GM21619 (cell line): Measurements from ENCODE around the gene PLCB2.
A peak's percentile ranks its signal among the peaks of the same experiment; 100 is the strongest.

Experiments
- ATAC-seq: cut with Tn5 transposase; IDR thresholded peaks from one replicate; pipeline ENCODE4 v1.9.1; 2021; ENCODE audit not compliant: unreplicated experiment

The PLCB2 gene

DNA sequence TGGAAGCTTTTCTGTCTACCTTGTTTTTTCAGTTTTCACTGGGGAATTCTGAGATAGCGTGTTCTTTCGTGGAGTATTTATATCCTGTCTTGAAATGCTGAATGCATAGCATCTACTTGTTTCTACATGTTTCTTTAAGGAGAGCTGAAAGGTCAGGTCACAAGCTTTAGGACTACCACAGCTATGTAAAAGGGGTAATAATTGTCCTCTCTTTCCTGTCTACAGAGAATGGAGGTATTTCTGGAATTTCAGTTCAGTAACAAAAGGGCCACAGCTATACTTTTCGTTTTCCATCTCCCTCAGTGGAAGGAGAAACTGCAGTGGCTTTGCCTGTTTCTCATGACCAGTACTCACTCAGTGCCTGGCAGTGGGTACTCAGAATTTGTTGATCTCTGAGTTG lies 20.4 kb upstream of the PLCB2 start:
- ATAC-seq: no peak

DNA sequence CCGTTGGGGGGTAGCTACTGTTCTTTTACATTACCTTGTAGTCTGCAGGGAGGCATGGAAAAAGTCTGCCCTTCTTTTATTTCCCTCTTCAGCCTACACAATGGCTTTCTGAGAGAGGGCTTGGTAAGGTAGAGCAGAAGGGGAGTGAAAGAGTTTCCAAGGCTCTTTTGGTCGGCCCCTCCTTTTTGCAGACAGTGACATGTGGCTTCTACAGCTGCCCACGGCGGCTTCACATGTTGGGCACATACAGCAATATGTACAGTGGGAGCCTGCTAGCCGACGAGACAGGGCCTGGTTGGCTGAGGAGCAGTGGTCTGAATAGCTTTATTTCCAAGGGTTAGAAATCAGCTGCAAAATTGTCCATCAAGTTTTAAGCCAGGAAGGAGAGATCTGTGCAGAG lies 19.7 kb upstream of the PLCB2 start:
- no peak for ATAC-seq

DNA sequence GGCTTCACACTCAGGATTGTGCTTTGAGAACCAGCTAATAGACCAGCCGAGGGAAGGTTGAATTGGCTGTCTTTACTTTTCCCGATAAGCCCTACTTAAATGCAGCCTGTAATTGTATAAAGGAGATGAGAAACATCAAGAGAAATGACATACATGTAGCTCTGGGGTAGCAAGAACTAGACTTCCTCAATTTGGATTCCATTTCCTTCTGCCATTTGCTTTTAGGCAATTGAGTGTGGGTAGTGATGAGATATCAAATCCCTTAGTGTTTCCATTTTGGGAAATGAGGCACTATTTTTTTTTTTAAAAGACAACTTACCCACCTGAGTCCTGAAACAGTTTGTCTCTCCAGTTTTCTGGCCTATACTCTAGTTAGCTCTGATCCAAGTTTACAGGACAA lies 18.0 kb upstream of the PLCB2 start:
- ATAC-seq: no peak

DNA sequence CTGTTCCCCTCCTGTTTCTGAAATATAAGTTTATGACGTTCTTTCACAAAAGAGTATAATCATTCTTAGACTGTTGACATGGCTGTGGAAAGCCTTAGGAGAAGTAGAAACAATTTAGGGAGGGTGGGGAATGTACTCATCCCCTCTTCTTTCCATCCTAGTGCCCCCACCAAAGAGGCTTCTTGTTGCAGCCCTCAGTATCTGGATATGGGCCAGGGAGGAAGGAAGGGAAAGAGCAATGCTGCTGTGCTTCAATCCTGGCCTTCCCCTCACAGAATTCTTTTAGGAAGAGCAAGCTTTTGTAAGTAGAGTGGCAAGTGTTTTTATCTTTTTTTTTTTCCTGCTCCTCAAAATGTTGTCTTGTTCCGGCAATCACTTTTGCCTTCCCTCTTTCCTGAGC lies 17.5 kb upstream of the PLCB2 start:
- ATAC-seq: no peak

DNA sequence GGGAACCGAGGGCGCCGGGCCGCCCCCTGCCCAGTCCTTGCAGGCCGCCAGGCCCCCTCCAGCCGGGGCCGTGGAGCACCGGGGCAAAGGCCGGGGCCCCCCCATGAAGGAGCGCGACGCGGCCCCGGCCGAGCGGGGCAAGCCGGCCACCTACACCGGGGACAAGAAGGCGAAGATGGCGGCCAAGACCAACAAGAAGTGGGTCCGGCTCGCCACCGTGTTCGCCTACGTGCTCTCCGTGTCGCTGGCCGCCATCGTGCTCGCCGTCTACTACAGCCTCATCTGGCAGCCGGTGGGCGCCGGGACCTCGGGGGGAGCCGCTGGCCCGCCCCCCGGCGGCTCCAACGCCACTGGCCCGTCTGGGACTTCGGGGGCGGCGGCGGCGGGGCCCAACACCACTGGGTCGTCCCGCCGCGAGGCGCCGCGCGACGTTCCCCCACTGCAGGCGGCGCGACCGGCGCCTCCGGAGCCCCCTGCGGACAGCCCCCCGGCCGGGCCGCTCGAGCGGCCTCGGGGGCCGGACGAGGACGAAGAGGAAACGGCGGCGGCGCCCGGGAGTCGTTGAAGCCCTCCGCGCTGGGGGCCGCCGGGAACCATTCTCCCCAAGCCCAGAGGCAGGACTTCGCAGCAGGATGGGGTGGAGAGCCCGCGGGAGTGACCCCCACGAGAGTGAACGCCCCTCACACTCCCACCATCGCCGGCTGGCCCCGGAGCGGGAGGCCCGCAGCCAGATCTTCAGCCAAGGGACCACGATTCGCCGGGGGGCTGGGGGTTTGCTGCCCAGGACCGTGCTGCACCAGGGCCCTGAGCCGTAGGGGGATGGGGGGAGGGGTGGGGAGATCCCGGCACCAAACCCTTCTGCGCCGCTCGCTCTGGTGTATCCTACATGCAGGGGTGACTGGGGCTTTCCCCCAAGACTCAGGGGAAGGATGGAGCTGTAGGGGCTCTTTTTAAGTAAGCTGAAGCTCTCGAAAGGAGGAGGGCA lies 16.5 kb upstream of the PLCB2 start:
- ATAC-seq: peak; percentile 7

DNA sequence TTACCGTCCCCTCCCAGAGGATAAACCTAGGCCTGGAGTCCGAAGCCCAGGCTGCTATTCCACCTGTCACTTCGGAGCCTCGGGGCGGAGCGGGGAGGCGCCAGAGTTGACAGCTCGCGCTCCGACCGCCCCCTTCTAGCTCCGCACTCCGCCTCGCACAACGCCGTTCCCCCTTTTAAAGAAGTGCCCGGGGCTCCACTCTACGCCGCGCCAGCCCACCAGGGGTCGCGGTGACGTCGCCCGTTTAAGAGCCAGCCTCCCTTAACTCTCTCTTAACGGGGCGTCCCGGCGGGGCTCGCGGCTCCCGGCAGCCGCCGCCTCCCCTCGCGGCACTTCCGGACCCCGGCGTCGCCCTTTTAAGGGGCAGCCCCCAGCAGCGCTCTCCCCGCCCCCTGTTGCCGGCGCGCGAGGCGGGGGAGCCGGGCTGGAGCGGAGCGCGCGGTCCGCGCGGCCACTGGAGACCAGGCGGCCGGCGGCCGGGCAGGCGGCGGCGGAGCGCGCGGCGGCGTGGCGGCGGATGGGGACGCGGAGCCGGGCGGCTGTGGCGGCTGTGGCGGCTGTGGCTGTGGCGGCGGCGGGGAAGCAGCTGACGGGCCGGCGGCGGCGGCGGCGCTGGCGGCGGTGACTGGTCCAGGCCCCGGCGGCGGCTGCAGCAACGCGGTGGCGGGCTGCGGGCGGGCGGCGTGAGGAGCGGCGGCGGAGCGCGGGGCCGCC lies 15.7 kb upstream of the PLCB2 start, which contains the start of gene INAFM2:
INAFM2 (plus strand) TSS at position 454 of the 714 bp plus-strand sequence. CDS start 364 bp downstream, outside the sequence.
- peak; percentile 74 for ATAC-seq

DNA sequence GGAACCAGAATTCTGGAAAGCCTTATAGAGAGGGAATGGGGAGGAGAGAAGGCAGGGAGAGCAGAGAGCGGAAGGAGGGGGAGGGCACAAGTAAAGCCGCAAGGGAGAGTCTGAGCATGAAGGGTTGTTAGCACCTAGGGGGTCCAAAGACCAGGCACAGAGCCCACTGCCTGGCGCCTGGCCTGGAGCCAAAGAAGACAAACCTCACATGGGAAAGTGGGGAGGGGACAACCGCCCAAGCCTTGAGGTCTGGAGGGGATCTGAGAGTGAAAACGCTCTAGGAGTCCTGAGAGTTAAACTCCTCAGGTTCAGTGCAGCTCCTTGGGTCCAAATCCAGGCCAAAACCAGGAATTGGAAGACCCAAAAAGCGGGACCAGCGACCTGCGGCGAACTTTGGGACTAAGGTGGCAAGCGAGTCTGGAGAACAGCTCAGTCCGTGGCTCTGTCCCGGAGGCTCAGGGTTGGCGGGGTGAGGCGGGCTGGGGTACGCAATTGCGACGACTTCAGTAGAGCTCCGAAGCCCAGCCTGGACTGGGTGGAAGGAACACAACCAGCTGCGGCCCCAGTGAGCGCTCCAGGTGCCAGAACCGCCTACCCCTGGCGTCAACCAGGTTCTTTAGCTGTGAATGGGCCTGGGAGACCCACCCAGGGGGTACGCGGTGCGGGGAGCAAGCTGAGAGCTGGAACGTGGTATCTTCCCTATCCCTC lies 14.9 kb upstream of the PLCB2 start:
- ATAC-seq: no peak

DNA sequence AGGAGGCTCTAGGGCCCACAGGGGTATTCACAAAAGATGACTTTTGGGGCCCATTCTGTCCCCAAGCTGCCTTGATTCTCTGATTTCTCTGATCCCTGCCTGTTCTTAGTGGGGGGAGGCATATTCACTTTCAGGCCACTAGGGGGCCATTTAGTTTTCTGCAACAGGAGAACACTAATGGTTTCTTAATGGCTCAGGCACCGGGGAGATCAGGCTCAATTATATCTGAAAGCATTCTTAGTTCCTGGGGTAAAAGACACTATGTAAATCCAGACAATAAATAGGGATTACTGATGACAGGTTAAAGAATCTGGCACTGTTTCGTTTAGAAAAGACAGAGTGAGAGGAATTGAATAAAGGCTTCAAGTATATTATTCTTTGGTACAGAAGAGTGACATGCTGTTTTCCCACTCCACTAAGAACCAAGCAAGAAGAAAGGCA lies 13.2 kb upstream of the PLCB2 start:
- peak; percentile 26 for ATAC-seq

DNA sequence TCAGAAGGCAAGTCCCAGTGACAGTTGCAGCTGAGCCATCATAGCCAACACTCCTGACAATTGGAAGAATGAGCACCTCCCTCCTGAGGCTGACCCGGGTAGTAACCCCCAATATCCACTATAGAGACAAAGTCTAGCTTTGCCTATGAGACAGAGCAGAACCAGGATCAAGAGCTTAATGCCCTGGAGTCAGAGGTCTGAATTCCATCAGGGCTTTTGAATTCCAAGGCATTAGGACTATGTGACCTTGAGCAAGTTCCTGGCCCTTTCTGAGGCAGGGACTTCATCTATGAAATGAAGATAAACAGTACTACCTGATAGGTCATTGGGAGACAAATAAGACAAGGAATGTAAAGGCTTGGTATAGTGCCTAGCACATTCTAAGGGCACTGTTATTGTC lies 12.7 kb upstream of the PLCB2 start:
- no peak for ATAC-seq

DNA sequence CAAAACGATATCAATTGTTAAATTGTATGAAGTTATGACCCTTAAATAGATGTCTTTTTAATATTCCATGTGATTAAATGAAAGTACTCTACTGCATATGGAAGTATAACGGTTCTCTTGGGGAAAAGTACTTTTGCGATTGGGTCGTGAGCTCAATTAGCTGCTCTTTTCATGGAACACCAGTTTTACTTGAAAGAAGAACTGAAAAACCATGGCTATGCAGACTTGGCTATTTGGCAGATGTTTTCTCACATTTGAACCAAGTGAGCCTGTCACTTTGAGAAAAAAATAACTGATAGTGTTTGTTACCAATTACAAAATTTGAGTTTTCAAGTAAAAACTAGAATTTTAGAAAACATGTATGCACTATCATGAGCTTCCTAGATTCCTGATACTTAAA lies 9.8 kb upstream of the PLCB2 start:
- ATAC-seq: no peak

DNA sequence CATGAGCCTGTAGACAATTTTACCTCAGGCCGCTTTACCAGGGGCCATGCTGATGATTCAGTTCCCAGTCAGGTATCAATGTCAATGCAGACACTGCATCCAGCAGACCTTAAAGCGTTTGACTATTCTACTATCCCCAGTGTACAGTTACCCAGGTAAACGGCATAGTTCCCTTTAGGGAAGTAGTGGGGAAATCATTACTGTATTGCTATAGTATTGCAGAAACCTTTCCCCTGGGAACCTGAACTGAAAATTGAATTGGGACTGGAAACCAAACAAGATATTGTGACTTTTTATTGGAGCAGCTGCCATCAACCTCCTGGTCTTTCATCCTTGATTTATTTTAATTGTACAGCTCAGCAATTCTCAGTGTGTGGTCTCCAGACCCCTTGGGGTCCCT lies 9.2 kb upstream of the PLCB2 start:
- ATAC-seq: no peak

DNA sequence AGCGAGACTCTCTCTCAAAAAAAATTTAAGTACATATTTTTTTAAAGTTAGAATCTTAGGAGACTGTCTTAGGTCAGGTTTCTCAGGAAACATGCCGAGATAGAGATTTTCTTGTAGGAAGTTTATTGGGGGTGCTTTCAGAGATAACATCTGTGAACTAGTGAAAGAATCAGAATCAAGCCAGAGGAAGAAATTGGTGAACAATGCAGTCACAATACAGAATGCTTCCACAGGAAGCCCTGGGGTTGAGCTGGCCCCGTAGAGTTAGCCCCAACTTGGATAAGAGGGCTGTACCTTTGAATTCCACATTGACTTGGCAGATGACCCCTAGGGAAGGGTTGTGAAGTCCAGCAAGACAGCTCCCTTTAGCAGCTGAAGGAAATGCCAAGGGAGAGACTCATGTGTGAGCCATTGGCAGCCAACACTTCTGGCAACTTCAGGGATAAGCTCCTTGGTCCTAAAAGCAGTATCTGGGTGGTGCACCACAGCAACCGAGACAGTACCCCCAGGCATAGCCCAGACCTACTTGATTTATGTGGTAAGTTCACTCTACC lies 7.1 kb upstream of the PLCB2 start:
- ATAC-seq: no peak

DNA sequence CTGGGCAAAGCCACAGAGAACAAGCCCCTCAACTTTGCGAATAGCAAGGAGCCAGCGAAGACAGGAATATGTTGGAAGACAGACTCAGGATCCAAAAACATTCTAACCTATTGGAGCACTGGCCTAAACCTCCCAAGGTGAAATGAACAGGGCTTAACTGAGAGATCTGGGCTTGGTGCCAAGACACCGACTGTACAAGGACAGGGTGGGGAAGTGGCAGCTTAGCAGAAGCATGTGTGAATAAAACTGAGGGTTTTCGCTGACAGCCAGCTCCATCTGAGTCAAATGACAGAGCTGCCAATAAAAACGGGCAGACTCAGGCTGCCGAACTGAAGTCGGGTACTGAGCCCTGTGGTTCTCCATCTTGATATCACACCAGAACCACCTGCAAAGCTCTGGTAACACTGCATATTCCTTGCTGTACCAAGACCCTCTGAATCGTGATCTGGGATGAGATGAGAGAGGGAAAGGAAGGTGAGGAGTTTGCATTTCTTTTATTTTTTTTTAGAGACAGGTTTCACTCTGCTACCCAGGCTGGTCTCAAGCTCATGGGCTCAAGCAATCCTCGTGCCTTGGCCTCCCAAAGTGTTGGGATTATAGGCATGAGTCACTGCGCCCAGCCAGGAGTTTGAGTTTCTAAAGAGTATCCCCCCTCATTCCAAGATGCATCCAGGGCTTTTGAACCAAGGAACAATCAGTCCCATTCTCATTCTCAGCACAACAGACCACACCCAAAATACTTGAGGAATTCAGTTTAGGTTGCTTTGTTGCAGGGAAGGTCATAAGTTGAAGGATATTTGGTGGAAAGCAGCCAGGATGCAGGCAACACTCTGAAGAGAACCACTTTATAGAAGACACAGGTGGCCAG lies 6.0 kb upstream of the PLCB2 start:
- ATAC-seq: no peak

DNA sequence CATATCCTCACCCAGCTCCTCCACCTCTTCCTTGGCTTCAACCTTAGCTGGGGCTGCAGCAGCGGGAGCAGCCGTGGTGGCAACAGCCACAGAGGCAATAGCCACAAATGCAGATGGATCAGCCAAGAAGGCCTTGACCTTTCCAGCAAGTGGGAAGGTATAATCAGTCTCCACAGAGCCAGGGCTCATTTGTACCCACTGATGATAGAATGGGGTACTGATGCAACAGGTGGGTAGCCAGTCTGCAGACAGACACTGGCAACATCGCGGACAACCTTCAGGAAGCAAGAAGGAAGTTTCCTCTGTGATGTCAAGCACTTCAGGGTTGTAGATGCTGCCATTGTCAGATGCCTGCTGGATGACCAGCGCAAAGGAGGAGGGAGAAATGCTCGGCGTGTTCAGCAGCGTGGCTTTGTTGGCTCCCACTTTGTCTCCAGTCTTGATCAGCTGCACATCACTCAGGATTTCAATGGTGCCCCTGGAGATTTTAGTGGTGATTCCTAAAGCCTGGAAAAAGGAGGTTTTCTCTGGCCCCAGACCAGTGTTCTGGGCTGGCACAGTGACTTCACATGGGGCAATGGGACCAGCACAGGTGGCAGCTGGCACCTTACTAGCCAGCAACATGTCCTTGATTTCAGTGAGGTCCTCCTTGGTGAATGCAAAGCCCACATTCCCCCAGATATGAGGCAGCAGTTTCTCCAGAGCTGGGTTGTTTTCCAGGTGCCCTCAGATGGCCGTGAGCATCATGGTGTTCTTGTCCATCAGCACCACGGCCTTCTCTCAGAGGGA lies 4.8 kb upstream of the PLCB2 start:
- ATAC-seq: no peak

DNA sequence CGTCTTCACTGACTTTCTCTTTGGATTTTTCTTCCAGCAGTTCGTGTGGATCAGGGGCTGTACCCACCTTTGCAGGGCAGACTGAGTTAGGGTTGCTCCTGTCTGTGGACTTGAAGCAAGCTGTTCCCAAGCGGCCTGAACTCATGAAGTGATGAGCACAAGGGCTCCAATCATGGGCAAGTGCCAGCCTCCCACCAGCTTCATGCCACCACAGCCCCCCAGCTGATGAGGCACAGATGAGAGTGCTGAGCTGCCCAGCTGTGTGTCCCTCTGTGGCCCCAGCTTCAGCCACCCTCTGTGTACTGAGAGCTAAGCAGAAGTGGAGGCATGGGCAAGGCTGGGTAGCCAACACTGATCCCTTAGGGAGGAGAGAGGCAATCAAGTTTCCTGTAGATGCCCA lies 3.3 kb upstream of the PLCB2 start:
- no peak for ATAC-seq

DNA sequence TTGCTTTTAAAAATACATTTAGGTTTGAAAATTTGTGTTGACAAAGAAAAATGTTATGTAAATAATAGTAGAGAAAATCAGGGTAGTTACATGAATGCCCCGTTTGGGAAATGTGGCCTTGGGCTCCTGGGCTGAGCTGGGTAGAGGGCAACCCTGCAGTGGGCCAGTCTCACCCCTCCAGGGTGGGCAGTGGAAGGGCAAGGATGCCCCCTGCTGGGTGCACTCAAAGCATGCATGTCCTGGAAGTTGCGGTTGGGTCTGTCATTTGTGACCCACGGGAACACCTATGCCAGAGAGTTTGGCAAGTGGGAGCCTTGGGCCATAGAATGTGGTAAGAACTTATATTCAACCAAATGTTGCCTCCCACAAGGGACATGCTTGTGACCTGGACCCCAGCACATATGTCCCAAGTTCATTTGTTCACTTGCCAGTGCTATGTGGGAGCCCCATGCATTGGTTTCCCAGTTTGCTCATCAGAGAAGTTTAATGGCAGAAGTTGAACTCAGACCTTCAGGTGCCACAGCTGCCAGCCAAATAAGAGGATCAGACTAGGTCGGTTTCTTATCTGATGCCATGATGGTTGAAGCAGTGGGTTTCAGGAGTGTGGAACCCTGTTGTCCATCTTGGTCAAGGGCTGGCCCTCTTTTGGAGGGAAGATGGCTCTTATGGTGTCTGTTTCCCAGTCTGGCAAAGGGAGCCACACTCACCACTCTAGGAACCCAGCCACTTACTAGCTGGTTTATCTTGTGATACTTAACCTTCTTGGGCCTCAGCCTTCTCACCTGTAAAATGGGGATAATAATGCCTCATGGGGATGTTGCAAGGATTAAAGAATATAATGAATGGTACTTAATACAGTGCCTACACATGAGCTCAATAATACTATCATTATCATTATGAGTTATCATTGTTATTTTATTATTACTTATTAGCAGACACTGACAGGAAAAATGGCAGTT lies 2.5 kb upstream of the PLCB2 start:
- no peak for ATAC-seq

DNA sequence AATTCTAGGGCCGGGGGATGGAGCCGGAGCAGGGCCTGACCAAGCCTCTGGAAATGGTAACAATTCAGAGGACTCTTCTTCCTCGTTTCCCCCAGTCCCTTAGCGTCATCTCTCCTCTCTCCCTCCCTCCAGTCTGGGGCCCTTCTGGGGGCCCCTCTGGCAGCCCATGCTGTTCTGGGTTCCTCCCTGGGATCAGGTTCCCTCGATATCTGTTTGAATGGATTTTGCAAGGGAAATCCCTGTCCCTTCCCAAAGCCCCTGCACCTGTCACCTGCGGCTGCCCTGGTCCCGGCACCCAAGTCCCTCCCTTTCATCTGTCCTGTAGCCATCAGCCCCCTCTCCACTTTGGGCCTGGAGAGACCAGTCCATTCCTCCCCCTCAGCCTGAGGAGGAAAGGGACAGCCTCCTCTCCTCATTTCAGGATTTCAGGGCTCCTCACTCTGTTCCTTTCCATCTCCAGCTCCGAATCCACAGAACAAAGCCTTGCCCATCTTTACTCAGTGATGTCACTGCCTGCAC lies 1.7 kb upstream of the PLCB2 start:
- ATAC-seq: no peak

DNA sequence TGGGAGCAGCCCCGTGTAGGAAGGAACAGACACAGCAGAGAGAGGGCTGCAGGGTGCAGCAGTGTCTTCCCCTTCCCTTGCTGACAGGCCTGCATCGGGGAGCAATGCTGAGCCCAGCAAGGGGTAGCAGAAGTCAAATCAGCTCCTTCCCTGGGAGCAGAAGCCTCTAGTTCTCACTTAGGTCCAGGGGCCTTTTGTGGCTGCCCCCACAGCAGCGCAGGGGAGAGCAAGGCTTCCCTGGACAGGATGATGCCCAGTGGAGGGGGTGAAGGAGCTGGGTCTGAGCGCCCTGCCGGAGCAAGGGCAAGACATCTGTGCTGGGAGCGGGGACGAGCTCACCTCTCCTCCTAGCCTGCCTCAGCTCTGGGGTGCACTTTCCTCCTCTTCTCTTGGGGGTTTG lies 827 bp downstream of the PLCB2 start:
- no peak for ATAC-seq
